CD4-positive, alpha-beta T cell treated with Interleukin-4 for 4 hours (primary cell): Measurements from ENCODE around the gene OR2AJ1.

ENCODE experiments used
- DNase-seq: peaks from one replicate; pipeline ENCODE4 v3.0.0-alpha.2; 2020

The OR2AJ1 gene

GRCh38 chr1:247962911-247963588 lies 38.4 kb downstream of the OR2AJ1 start:
- DNase-seq, result no peak

GRCh38 chr1:247964933-247965332 lies 40.2 kb downstream of the OR2AJ1 start, which contains the start of gene OR2AK2:
OR2AK2 (plus strand) TSS chr1:247965233; CDS start chr1:247965377, 144 bp downstream.
- DNase-seq, result no peak

- DNase-seq, result no peak
These were observed 42.0 kb downstream of the OR2AJ1 start for GRCh38 chr1:247966532-247967204.
